HEK293T (cell line): ENCODE measurements around the gene ADM5.

Experiments used
- BHLHE40 ChIP-seq: fragments of 450-650 bp; IDR thresholded peaks from 2 replicates; pipeline ENCODE4 v1.6.1; 2016; ENCODE audit warnings: mild to moderate bottlenecking, moderate library complexity, borderline replicate concordance
- FOXA1 ChIP-seq: fragments of 450-650 bp; IDR thresholded peaks from 2 replicates; pipeline ENCODE4 v1.6.1; 2016; ENCODE audit warnings: mild to moderate bottlenecking
- FOXK2 ChIP-seq: fragments of 450-650 bp; IDR thresholded peaks from 2 replicates; pipeline ENCODE4 v1.6.1; 2016; ENCODE audit warnings: mild to moderate bottlenecking
- HDGF ChIP-seq: fragments of 450-650 bp; IDR thresholded peaks from 2 replicates; pipeline ENCODE4 v1.6.1; 2017; ENCODE audit warnings: antibody characterized with exemption, borderline replicate concordance
- NFRKB ChIP-seq: fragments of 450-650 bp; IDR thresholded peaks from 2 replicates; pipeline ENCODE4 v1.6.1; 2016; ENCODE audit warnings: mild to moderate bottlenecking, moderate library complexity
- SP1 ChIP-seq: fragments of 450-650 bp; IDR thresholded peaks from 2 replicates; pipeline ENCODE4 v1.6.1; 2017
- SUZ12 ChIP-seq: fragments of 450-650 bp; IDR thresholded peaks from 2 replicates; pipeline ENCODE4 v1.6.1; 2016; ENCODE audit warnings: mild to moderate bottlenecking

DNA sequence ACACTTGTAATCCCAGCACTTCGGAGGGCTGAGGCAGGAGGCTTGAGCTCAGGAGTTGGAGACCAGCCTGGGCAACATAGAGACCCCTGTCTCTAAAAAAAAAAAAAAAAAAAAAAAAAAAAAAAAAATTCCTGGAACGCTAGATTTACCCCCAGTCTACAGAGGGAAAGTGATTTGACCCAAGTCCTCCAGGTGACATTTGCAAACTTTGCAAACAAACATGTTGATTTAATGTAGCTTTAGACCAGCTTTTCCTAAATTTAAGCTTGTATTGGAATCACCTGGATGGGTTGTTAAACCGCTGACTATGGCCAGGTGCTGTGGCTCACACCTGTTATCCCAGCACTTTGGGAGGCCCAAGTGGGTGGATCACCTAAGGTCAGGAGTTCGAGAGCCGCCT is 10.0 kb downstream of the ADM5 start:
- TF ChIP-seq HDGF (no peak), FOXK2 (no peak), BHLHE40 (no peak), FOXA1 (no peak), NFRKB (no peak), SP1 (no peak), SUZ12 (no peak)
